ENCODE measurements around the gene PLCH1. TPM values are rescaled to one million over a fixed set of nuclear protein-coding genes. Genes with fewer than 3 reads are reported as not detected.

Gene PLCH1
- total RNA-seq, 1 experiment from 2014 or later: 3.1 TPM

- ChIA-PET CTCF (no interaction called here), POLR2A (ENCODE audit: low non-redundant PET) (no interaction called here)
- Histone ChIP-seq H3K4me1 (ENCODE audit: insufficient read depth, low read length, poor library complexity, severe bottlenecking) (peaks cover 5% of the 10 kb centered on the region), H3K27me3 (replicated peaks; ENCODE audit: insufficient read depth, low read depth, low read length, poor library complexity) (no peaks in the 10 kb centered on the region), H3K4me3 (ENCODE audit: low read depth, low read length, poor library complexity, severe bottlenecking) (no peak overlapping the region), H3K27ac (ENCODE audit: low read depth, low read length, poor library complexity, severe bottlenecking) (no peak overlapping the region), H3K36me3 (ENCODE audit: insufficient read depth, low read length, poor library complexity, severe bottlenecking) (no peaks in the 10 kb centered on the region), H3K9me3 (ENCODE audit: low read depth, low read length, poor library complexity, severe bottlenecking) (no peaks in the 10 kb centered on the region)
- intact Hi-C loops (cut with micrococcal nuclease; ENCODE audit: unreplicated experiment): no loop called here
- no TSS peak for BruUV-seq (replicated peaks)
- DNase-seq (ENCODE audit: low spot score): no peak
- TF ChIP-seq EZH2 (IDR thresholded peaks at IDR 0.05; ENCODE audit: borderline replicate concordance, low read depth, low read length, poor library complexity, severe bottlenecking): no peak
- TF ChIP-seq, protein P1, sequence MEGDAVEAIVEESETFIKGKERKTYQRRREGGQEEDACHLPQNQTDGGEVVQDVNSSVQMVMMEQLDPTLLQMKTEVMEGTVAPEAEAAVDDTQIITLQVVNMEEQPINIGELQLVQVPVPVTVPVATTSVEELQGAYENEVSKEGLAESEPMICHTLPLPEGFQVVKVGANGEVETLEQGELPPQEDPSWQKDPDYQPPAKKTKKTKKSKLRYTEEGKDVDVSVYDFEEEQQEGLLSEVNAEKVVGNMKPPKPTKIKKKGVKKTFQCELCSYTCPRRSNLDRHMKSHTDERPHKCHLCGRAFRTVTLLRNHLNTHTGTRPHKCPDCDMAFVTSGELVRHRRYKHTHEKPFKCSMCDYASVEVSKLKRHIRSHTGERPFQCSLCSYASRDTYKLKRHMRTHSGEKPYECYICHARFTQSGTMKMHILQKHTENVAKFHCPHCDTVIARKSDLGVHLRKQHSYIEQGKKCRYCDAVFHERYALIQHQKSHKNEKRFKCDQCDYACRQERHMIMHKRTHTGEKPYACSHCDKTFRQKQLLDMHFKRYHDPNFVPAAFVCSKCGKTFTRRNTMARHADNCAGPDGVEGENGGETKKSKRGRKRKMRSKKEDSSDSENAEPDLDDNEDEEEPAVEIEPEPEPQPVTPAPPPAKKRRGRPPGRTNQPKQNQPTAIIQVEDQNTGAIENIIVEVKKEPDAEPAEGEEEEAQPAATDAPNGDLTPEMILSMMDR (conservative IDR thresholded peaks at IDR 0.05; ENCODE audit: low read depth, low read length): no peak
Observed at GRCh38 chr3:155330370-155330769, 414.5 kb downstream of the PLCH1 start.

DNA sequence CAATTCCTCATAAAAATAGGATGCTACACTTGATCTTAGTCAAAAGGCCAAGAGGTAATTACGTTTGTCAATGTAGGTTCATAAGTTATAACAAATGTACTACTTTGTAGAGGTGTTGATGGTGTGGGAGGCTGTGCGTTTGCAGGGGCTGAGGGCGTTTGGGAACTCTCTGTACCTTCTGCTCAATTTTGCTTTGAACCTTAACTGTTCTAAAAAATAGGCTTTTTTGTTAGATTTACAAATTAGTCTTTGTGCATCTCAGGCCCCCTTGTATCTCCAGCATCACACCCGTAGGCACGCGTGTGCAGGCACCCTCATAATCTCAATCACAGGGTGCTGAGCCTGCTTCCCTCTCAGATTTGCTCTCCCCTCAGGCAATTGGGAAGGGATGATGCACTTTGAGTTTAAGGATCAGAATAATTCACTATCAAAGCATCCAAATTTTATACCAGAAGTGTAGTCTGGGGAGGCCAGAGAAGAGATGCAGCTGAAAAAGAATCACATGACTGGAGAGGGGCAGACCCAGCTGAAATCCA lies 415.3 kb downstream of the PLCH1 start:
- intact Hi-C loops (cut with micrococcal nuclease; ENCODE audit: unreplicated experiment): loop anchor here (10.0 kb wide), 1 partner anchor 1225 kb away; no protein-coding TSS in a partner anchor
- TF ChIP-seq, protein P1 (conservative IDR thresholded peaks at IDR 0.05; ENCODE audit: low read depth, low read length): no peak
- no peak for TF ChIP-seq EZH2 (IDR thresholded peaks at IDR 0.05; ENCODE audit: borderline replicate concordance, low read depth, low read length, poor library complexity, severe bottlenecking)
- peaks cover 5% of the 10 kb centered on the region for H3K4me1 ChIP-seq (ENCODE audit: insufficient read depth, low read length, poor library complexity, severe bottlenecking)
- ChIA-PET POLR2A (ENCODE audit: low non-redundant PET) (no interaction called here), CTCF (no interaction called here)
- no peak overlapping the region for H3K27ac ChIP-seq (ENCODE audit: low read depth, low read length, poor library complexity, severe bottlenecking)
- no peaks in the 10 kb centered on the region for H3K9me3 ChIP-seq (ENCODE audit: low read depth, low read length, poor library complexity, severe bottlenecking)
- BruUV-seq (replicated peaks): no TSS peak
- no peaks in the 10 kb centered on the region for H3K36me3 ChIP-seq (ENCODE audit: insufficient read depth, low read length, poor library complexity, severe bottlenecking)
- H3K27me3 ChIP-seq (replicated peaks; ENCODE audit: insufficient read depth, low read depth, low read length, poor library complexity): no peaks in the 10 kb centered on the region
- DNase-seq (ENCODE audit: low spot score): no peak
- no peak overlapping the region for H3K4me3 ChIP-seq (ENCODE audit: low read depth, low read length, poor library complexity, severe bottlenecking)

GRCh38 chr3:155327871-155328270 lies 417.0 kb downstream of the PLCH1 start:
- H3K4me1 ChIP-seq (ENCODE audit: insufficient read depth, low read length, poor library complexity, severe bottlenecking): peaks cover 5% of the 10 kb centered on the region
- no peak for DNase-seq (ENCODE audit: low spot score)
- TF ChIP-seq, protein P1 (conservative IDR thresholded peaks at IDR 0.05; ENCODE audit: low read depth, low read length): no peak
- no peak for TF ChIP-seq EZH2 (IDR thresholded peaks at IDR 0.05; ENCODE audit: borderline replicate concordance, low read depth, low read length, poor library complexity, severe bottlenecking)
- H3K4me3 ChIP-seq (ENCODE audit: low read depth, low read length, poor library complexity, severe bottlenecking): no peak overlapping the region
- no peaks in the 10 kb centered on the region for H3K36me3 ChIP-seq (ENCODE audit: insufficient read depth, low read length, poor library complexity, severe bottlenecking)
- CTCF ChIA-PET: no interaction called here
- H3K9me3 ChIP-seq (ENCODE audit: low read depth, low read length, poor library complexity, severe bottlenecking): no peaks in the 10 kb centered on the region
- POLR2A ChIA-PET (ENCODE audit: low non-redundant PET): no interaction called here
- no peaks in the 10 kb centered on the region for H3K27me3 ChIP-seq (replicated peaks; ENCODE audit: insufficient read depth, low read depth, low read length, poor library complexity)
- intact Hi-C loops (cut with micrococcal nuclease; ENCODE audit: unreplicated experiment): loop anchor here (10.0 kb wide), 1 partner anchor 1223 kb away; no protein-coding TSS in a partner anchor
- BruUV-seq (replicated peaks): no TSS peak
- H3K27ac ChIP-seq (ENCODE audit: low read depth, low read length, poor library complexity, severe bottlenecking): no peak overlapping the region

Measured in A673 (cell line).